H9 (cell line): ENCODE data around the gene ZBED2. TPM values are rescaled to one million over a fixed set of nuclear protein-coding genes. Genes with fewer than 3 reads are reported as not detected.

Experiments
- DNase-seq: peaks from one replicate; pipeline ENCODE4 v3.0.0-alpha.2; 2017
- H2AFZ ChIP-seq: one replicate; pipeline ENCODE4 v1.6.1; 2013; ENCODE audit warnings: mild to moderate bottlenecking, low read length, control low read depth, moderate library complexity
- H2AK5ac ChIP-seq: 2 replicates; pipeline ENCODE4 v1.6.1; 2013; ENCODE audit warnings: low read length, control low read depth, mixed read lengths; ENCODE audit not compliant: insufficient read length
- H2BK120ac ChIP-seq: one replicate; pipeline ENCODE4 v1.6.1; 2013; ENCODE audit warnings: low read depth, mild to moderate bottlenecking, low read length, control low read depth, inconsistent platforms; ENCODE audit not compliant: poor library complexity, severe bottlenecking
- H2BK12ac ChIP-seq: 2 replicates; pipeline ENCODE4 v1.6.1; 2013; ENCODE audit warnings: low read length, control low read depth, mixed read lengths, low read depth; ENCODE audit not compliant: insufficient read length
- H2BK15ac ChIP-seq: 2 replicates; pipeline ENCODE4 v1.6.1; 2013; ENCODE audit warnings: low read depth, low read length, control low read depth
- H2BK20ac ChIP-seq: one replicate; pipeline ENCODE4 v1.6.1; 2013; ENCODE audit warnings: low read depth, mild to moderate bottlenecking, low read length, control low read depth, inconsistent platforms; ENCODE audit not compliant: poor library complexity, severe bottlenecking
- H2BK5ac ChIP-seq: 2 replicates; pipeline ENCODE4 v1.6.1; 2013; ENCODE audit warnings: low read length, control low read depth, mixed read lengths; ENCODE audit not compliant: insufficient read length
- H3K14ac ChIP-seq: 2 replicates; pipeline ENCODE4 v1.6.1; 2013; ENCODE audit warnings: low read length, control low read depth; ENCODE audit not compliant: insufficient read depth
- H3K18ac ChIP-seq: 2 replicates; pipeline ENCODE4 v1.6.1; 2013; ENCODE audit warnings: low read depth, mild to moderate bottlenecking, mixed read lengths, low read length, control low read depth; ENCODE audit not compliant: insufficient read length
- H3K23ac ChIP-seq: 2 replicates; pipeline ENCODE4 v1.6.1; 2013; ENCODE audit warnings: low read length, control low read depth, mixed read lengths, low read depth; ENCODE audit not compliant: insufficient read length
- H3K23me2 ChIP-seq: 2 replicates; pipeline ENCODE4 v1.6.1; 2013; ENCODE audit warnings: low read depth, mild to moderate bottlenecking, mixed read lengths, low read length, control low read depth; ENCODE audit not compliant: insufficient read length, poor library complexity, severe bottlenecking
- H3K27ac ChIP-seq: 2 replicates; pipeline ENCODE4 v1.5.1; 2013; ENCODE audit warnings: low read length, control low read depth, mixed read lengths, low read depth; ENCODE audit not compliant: insufficient read length
- H3K27me3 ChIP-seq: 2 replicates; pipeline ENCODE4 v1.6.1; 2013; ENCODE audit warnings: low read length, control low read depth, inconsistent platforms; ENCODE audit not compliant: insufficient read depth
- H3K4ac ChIP-seq: 2 replicates; pipeline ENCODE4 v1.6.1; 2013; ENCODE audit warnings: low read depth, mild to moderate bottlenecking, control low read depth, inconsistent platforms, low read length, moderate library complexity
- H3K4me1 ChIP-seq: 2 replicates; pipeline ENCODE4 v1.6.1; 2013; ENCODE audit warnings: low read length, control low read depth, inconsistent platforms; ENCODE audit not compliant: insufficient read depth
- H3K4me2 ChIP-seq: 2 replicates; pipeline ENCODE4 v1.6.1; 2013; ENCODE audit warnings: low read length, control low read depth, mixed read lengths; ENCODE audit not compliant: insufficient read length, insufficient read depth
- H3K56ac ChIP-seq: 2 replicates; pipeline ENCODE4 v1.6.1; 2013; ENCODE audit warnings: low read depth, mild to moderate bottlenecking, mixed read lengths, low read length, control low read depth; ENCODE audit not compliant: insufficient read length
- H3K79me1 ChIP-seq: 2 replicates; pipeline ENCODE4 v1.6.1; 2013; ENCODE audit warnings: low read depth, mild to moderate bottlenecking, moderate library complexity, low read length, control low read depth, inconsistent platforms; ENCODE audit not compliant: insufficient read depth, poor library complexity, severe bottlenecking
- H3K79me2 ChIP-seq: 2 replicates; pipeline ENCODE4 v1.6.1; 2013; ENCODE audit warnings: low read length, control low read depth, inconsistent platforms; ENCODE audit not compliant: insufficient read depth
- H3K9ac ChIP-seq: 2 replicates; pipeline ENCODE4 v1.6.1; 2013; ENCODE audit warnings: low read length, control low read depth, mixed read lengths; ENCODE audit not compliant: insufficient read length; ENCODE audit errors: extremely low read depth
- H3K9me3 ChIP-seq: one replicate; pipeline ENCODE4 v1.6.1; 2013; ENCODE audit warnings: low read depth, low read length, inconsistent platforms; ENCODE audit not compliant: control insufficient read depth
- H3T11ph ChIP-seq: one replicate; pipeline ENCODE4 v1.6.1; 2013; ENCODE audit warnings: mild to moderate bottlenecking, low read length, control low read depth, inconsistent platforms
- H4K20me1 ChIP-seq: one replicate; pipeline ENCODE4 v1.6.1; 2013; ENCODE audit not compliant: control insufficient read depth, insufficient read length, insufficient read depth
- H4K5ac ChIP-seq: 2 replicates; pipeline ENCODE4 v1.6.1; 2013; ENCODE audit warnings: low read depth, mild to moderate bottlenecking, mixed read lengths, low read length, control low read depth; ENCODE audit not compliant: insufficient read length
- H4K8ac ChIP-seq: replicated peaks from 2 replicates; pipeline ENCODE4 v1.6.1; 2013; ENCODE audit warnings: low read length, control low read depth, mixed read lengths, low read depth; ENCODE audit not compliant: insufficient read length
- H4K91ac ChIP-seq: 2 replicates; pipeline ENCODE4 v1.6.1; 2013; ENCODE audit warnings: low read depth, mild to moderate bottlenecking, moderate library complexity, mixed read lengths, low read length, control low read depth; ENCODE audit not compliant: insufficient read length
- H3K27ac Mint-ChIP-seq, 3 experiments: 2 replicates in 2 of 3; 3 replicates in 1 of 3; pipeline ENCODE4 v1.8.0; 2020 to 2021; ENCODE audit warnings: mixed read lengths in 3 of 3, mild to moderate bottlenecking in 1 of 3, moderate library complexity in 1 of 3
- H3K27me3 Mint-ChIP-seq: 2 replicates; pipeline ENCODE4 v1.8.0; 2021; ENCODE audit warnings: low read depth, mild to moderate bottlenecking, moderate library complexity, mixed read lengths
- H3K36me3 Mint-ChIP-seq, 3 experiments: 2 replicates in 2 of 3; 3 replicates in 1 of 3; pipeline ENCODE4 v1.8.0; 2020 to 2021; ENCODE audit warnings: low read depth in 3 of 3, mixed read lengths in 3 of 3; ENCODE audit not compliant: insufficient read depth in 1 of 3
- H3K4me1 Mint-ChIP-seq, 2 experiments: 2 replicates each; pipeline ENCODE4 v1.8.0; 2020; ENCODE audit warnings: mixed read lengths in 2 of 2
- H3K4me3 Mint-ChIP-seq, 2 experiments: 2 replicates in 1 of 2; 3 replicates in 1 of 2; pipeline ENCODE4 v1.8.0; 2020 to 2021; ENCODE audit warnings: mild to moderate bottlenecking in 2 of 2, mixed read lengths in 2 of 2, moderate library complexity in 1 of 2
- H3K9me3 Mint-ChIP-seq, 2 experiments: 2 replicates in 1 of 2; 3 replicates in 1 of 2; pipeline ENCODE4 v1.8.0; 2020; ENCODE audit warnings: mild to moderate bottlenecking in 2 of 2, mixed read lengths in 2 of 2, moderate library complexity in 1 of 2
- CTCF ChIP-seq: fragments of 200-600 bp; sonication (generic); conservative IDR thresholded peaks from 3 replicates; pipeline ENCODE4 v1.8.0; 2021; ENCODE audit warnings: antibody characterized with exemption, mild to moderate bottlenecking
- WGBS: extraction: QIAGEN DNeasy Blood & Tissue Kit; methylation state at CpG from one replicate; pipeline ENCODE4 v1.1.7; 2013; ENCODE audit warnings: missing lambda C conversion rate, low lambda C conversion rate, mixed read lengths; ENCODE audit not compliant: insufficient read length; ENCODE audit errors: extremely low coverage; 5-methylcytosine and 5-hydroxymethylcytosine counted together
- total RNA-seq: library from RNA; stranded (reverse); gene quantifications from 2 replicates; pipeline ENCODE4 v1.2.1, GENCODE V29; 2021

The ZBED2 gene
- total RNA-seq, 1 experiment from 2014 or later: not detected

- H2AK5ac ChIP-seq: no peak overlapping the region
- peaks cover 0 to 9% (median 3%) of the 10 kb centered on the region in 3 experiments; a peak in 5 of 7 replicates for H3K36me3 Mint-ChIP-seq
- no peak overlapping the region for H4K91ac ChIP-seq
- no peak overlapping the region for H3T11ph ChIP-seq
- H3K9me3 Mint-ChIP-seq: peaks cover 11 to 16% of the 10 kb centered on the region in 2 experiments
- no peaks in the 10 kb centered on the region for H3K4me1 ChIP-seq
- no peaks in the 10 kb centered on the region for H3K9me3 ChIP-seq
- H3K23me2 ChIP-seq: no peaks in the 10 kb centered on the region
- H2BK12ac ChIP-seq: no peak overlapping the region
- H2BK15ac ChIP-seq: no peak overlapping the region
- no peak overlapping the region for H3K4ac ChIP-seq
- no peak overlapping the region for H4K8ac ChIP-seq
- no peak for TF ChIP-seq CTCF
- no peaks in the 10 kb centered on the region for H3K79me1 ChIP-seq
- no peak overlapping the region for H3K23ac ChIP-seq
- no peak overlapping the region for H3K4me2 ChIP-seq
- H2AFZ ChIP-seq: no peak overlapping the region
- H2BK5ac ChIP-seq: no peak overlapping the region
- DNase-seq: no peak
- no peak overlapping the region for H2BK120ac ChIP-seq
- H3K27ac ChIP-seq: no peak overlapping the region
- no peak overlapping the region for H2BK20ac ChIP-seq
- no peak overlapping the region for H3K27ac Mint-ChIP-seq
- no peaks in the 10 kb centered on the region for H3K4me1 Mint-ChIP-seq
- H3K9ac ChIP-seq: no peak overlapping the region
- no peak overlapping the region for H3K18ac ChIP-seq
- no peaks in the 10 kb centered on the region for H4K20me1 ChIP-seq
- H3K27me3 Mint-ChIP-seq: no peaks in the 10 kb centered on the region
- WGBS: no CpG with 5 or more reads among the region's 3 CpGs
- no peak overlapping the region for H4K5ac ChIP-seq
- no peak overlapping the region for H3K4me3 Mint-ChIP-seq
- H3K14ac ChIP-seq: no peak overlapping the region
- H3K27me3 ChIP-seq: no peaks in the 10 kb centered on the region
- H3K79me2 ChIP-seq: no peaks in the 10 kb centered on the region
- no peak overlapping the region for H3K56ac ChIP-seq
Observed at GRCh38 chr3:111617406-111617805, 22.3 kb upstream of the ZBED2 start.
